BJ (cell line): ENCODE data around the gene COQ4. TPM values are rescaled to one million over a fixed set of nuclear protein-coding genes. Genes with fewer than 3 reads are reported as not detected.

ENCODE experiments used
- CTCF ChIA-PET: fragments of 350-600 bp; formaldehyde crosslinking; extraction: SDS; loops from one replicate; lab custom pipeline; 2021; ENCODE audit warnings: antibody characterized with exemption, inconsistent platforms; lab: Yijun Ruan, JAX
- POLR2A ChIA-PET: fragments of 300-600 bp; sonication (Branson Sonifier 250); formaldehyde crosslinking; extraction: SDS; loops from one replicate; lab custom pipeline; 2021; ENCODE audit warnings: antibody characterized with exemption; lab: Charles Lee
- DNase-seq: peaks from one replicate; pipeline ENCODE4 v3.0.0-alpha.2; 2011; ENCODE audit warnings: low read depth
- H3K27me3 ChIP-seq: 2 replicates; pipeline ENCODE4 v1.6.0; 2011; ENCODE audit warnings: low read length; ENCODE audit not compliant: control insufficient read depth, insufficient read depth
- H3K36me3 ChIP-seq: 2 replicates; pipeline ENCODE4 v1.5.1; 2011; ENCODE audit warnings: low read length; ENCODE audit not compliant: control insufficient read depth, insufficient read depth
- H3K4me3 ChIP-seq: 2 replicates; pipeline ENCODE4 v1.5.1; 2011; ENCODE audit warnings: low read depth, mild to moderate bottlenecking, control low read depth, low read length
- CTCF ChIP-seq: IDR thresholded peaks from 2 replicates; pipeline ENCODE4 v1.5.1; 2011; ENCODE audit warnings: low read depth, mild to moderate bottlenecking, control low read depth, inconsistent platforms, low read length, moderate library complexity; ENCODE audit not compliant: insufficient read depth
- polyA plus RNA-seq: library from polyadenylated mRNA; depleted of rRNA; stranded (reverse); fragments of >200 nt; gene quantifications from 2 replicates; pipeline ENCODE4 v1.2.3, GENCODE V29; 2011

The COQ4 gene
- polyA plus RNA-seq, 1 experiment, result 34.6 TPM

GRCh38 chr9:128296340-128297220 is 26.1 kb upstream of the COQ4 start:
- no peaks in the 10 kb centered on the region for H3K27me3 ChIP-seq
- ChIA-PET CTCF (interaction anchor here (0.9 to 7.0 kb wide), 11 partner anchors 8 to 114 kb away, joined by 3 to 50 read pairs (median 15); partner anchors contain the start of gene URM1), POLR2A (no interaction called here)
- H3K36me3 ChIP-seq, result no peaks in the 10 kb centered on the region
- DNase-seq, result no peak
- no peak overlapping the region for H3K4me3 ChIP-seq
- no peak for TF ChIP-seq CTCF

GRCh38 chr9:128297221-128297773 is 25.3 kb upstream of the COQ4 start:
- no peak for DNase-seq
- POLR2A ChIA-PET, result no interaction called here
- Histone ChIP-seq H3K27me3 (no peaks in the 10 kb centered on the region), H3K4me3 (no peak overlapping the region), H3K36me3 (no peaks in the 10 kb centered on the region)
- TF ChIP-seq CTCF, result no peak
- CTCF ChIA-PET, result interaction anchor here (0.9 to 7.0 kb wide), 8 partner anchors 10 to 123 kb away, joined by 3 to 50 read pairs (median 16); partner anchors contain the start of gene CERCAM

GRCh38 chr9:128298535-128299482 is 23.8 kb upstream of the COQ4 start:
- POLR2A ChIA-PET, result no interaction called here

GRCh38 chr9:128304136-128304970 is 18.3 kb upstream of the COQ4 start:
- Histone ChIP-seq H3K4me3 (no peak overlapping the region), H3K27me3 (no peaks in the 10 kb centered on the region), H3K36me3 (peaks cover 2% of the 10 kb centered on the region)
- no peak for TF ChIP-seq CTCF
- no peak for DNase-seq
- ChIA-PET CTCF (interaction anchor here (2.9 to 8.5 kb wide), 2 partner anchors 9 to 37 kb away, joined by 14 to 50 read pairs; no protein-coding TSS in a partner anchor), POLR2A (no interaction called here)

More at GRCh38 chr9:128298535-128299482, 23.8 kb upstream of the COQ4 start:
- DNase-seq, result no peak
- H3K36me3 ChIP-seq, result no peaks in the 10 kb centered on the region
- CTCF ChIA-PET, result interaction anchor here (0.6 to 7.0 kb wide), 7 partner anchors 8 to 138 kb away, joined by 3 to 50 read pairs (median 3); no protein-coding TSS in a partner anchor
- H3K4me3 ChIP-seq, result no peak overlapping the region
- no peak for TF ChIP-seq CTCF
- no peaks in the 10 kb centered on the region for H3K27me3 ChIP-seq
